ENCODE data around the gene PDLIM1. TPM values are rescaled to one million over a fixed set of nuclear protein-coding genes. Genes with fewer than 3 reads are reported as not detected.

The PDLIM1 gene
- total and polyA plus RNA-seq, 2 experiments from 2014 or later = 32.0 to 143 TPM

DNA sequence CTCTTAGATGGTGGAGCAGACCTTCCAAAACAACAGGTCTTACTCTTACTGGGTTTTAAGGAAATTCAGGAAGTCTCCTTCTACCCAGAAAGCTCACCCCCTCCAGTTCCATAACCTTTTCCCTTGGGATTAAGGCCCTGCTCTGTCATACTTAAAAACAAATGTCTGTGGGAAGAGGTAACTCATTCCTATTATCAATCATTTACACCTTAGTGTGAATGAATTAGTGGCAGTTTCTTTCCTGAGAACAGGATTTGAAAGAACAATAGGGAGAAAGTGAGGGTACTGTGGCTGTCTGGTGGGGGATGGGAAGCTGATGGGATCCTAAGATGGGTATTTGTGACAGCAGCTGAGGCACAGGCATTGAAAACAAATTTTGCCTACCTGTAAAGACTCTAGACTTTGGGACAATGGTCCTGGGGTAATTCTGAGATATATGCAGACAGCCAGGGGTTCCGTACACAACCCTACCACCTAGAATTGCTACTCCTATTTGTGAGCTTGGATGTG is 22.2 kb upstream of the PDLIM1 start:
- in situ Hi-C loops (cut with MboI) = no loop called here
- Histone ChIP-seq H3K9ac (no peak overlapping the region), H3K36me3 (ENCODE audit: low read depth) (no peaks in the 10 kb centered on the region), H4K20me1 (ENCODE audit: insufficient read depth) (no peaks in the 10 kb centered on the region), H3K27me3 (replicated peaks; ENCODE audit: insufficient read depth) (no peaks in the 10 kb centered on the region), H3K9me2 (ENCODE audit: insufficient read depth) (no peaks in the 10 kb centered on the region), H3K4me3 (no peak overlapping the region), H3K79me2 (ENCODE audit: insufficient read depth) (no peaks in the 10 kb centered on the region), H3F3A (ENCODE audit: insufficient read depth) (peaks cover 19% of the 10 kb centered on the region), H3K9me3 (ENCODE audit: low read depth) (no peaks in the 10 kb centered on the region), H3K4me1 (ENCODE audit: insufficient read depth) (peaks cover 12% of the 10 kb centered on the region), H3K4me2 (ENCODE audit: unreplicated experiment) (no peak overlapping the region), H2AFZ (no peak overlapping the region), H3K27ac (no peak overlapping the region)
- TF ChIP-seq EZH2phosphoT487 (IDR thresholded peaks at IDR 0.05; ENCODE audit: insufficient read depth, low read depth) = no peak
- TF ChIP-seq EZH2 (IDR thresholded peaks at IDR 0.05; ENCODE audit: insufficient read depth, poor library complexity, severe bottlenecking) = no peak
- no peak for DNase-seq
- 100% methylated on average over 1 of the region's 1 CpG for WGBS, 2 experiments (ENCODE audit: low coverage in 1 of 2, low lambda C conversion rate in 2 of 2, missing lambda C conversion rate in 2 of 2)

DNA sequence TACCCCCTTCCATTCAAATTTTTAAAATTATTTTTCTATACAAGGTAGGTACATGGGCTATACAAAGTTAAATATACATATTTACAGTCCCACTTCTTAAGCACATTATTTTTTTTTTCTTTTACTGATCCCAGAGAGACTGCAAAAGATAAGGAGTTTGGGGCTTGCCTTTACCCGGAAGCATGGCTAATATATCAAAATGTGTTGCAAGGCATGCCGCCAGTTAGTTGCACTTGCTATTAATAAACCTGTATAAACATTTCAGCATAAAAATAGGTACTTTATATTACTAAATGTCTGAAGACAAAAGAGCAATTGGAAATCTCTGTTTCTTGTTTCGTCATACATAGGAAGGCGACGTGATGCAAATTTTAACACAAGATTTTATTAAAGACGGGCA is 21.5 kb upstream of the PDLIM1 start:
- no peak for TF ChIP-seq EZH2 (IDR thresholded peaks at IDR 0.05; ENCODE audit: insufficient read depth, poor library complexity, severe bottlenecking)
- TF ChIP-seq EZH2phosphoT487 (IDR thresholded peaks at IDR 0.05; ENCODE audit: insufficient read depth, low read depth) = no peak

DNA sequence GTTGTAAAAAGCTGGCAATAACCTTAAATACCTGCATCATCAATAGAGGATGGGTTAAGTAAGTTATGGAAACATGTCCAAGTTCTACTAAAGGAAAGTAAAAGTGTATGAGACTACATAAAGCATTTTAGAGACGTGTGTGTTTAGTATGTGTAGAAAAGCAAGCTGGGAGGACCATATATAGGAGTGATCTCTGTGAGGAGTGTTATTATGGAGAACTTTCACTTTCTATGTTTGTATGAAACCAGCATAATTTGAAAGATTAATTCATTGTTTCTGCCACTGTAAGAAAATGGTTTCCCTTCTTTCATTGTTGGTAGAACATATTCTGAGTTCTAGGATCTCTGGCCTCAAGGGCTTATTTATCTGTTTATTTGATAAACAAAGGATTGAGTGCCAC is 19.2 kb upstream of the PDLIM1 start:
- H3K27ac ChIP-seq = no peak overlapping the region
- H3K36me3 ChIP-seq (ENCODE audit: low read depth) = no peaks in the 10 kb centered on the region
- H3K9ac ChIP-seq = no peak overlapping the region
- H4K20me1 ChIP-seq (ENCODE audit: insufficient read depth) = no peaks in the 10 kb centered on the region
- TF ChIP-seq EZH2phosphoT487 (IDR thresholded peaks at IDR 0.05; ENCODE audit: insufficient read depth, low read depth) (no peak), EZH2 (IDR thresholded peaks at IDR 0.05; ENCODE audit: insufficient read depth, poor library complexity, severe bottlenecking) (no peak)
- no peaks in the 10 kb centered on the region for H3K79me2 ChIP-seq (ENCODE audit: insufficient read depth)
- H3K9me2 ChIP-seq (ENCODE audit: insufficient read depth) = no peaks in the 10 kb centered on the region
- DNase-seq = no peak
- peaks cover 36% of the 10 kb centered on the region for H3F3A ChIP-seq (ENCODE audit: insufficient read depth)
- H3K9me3 ChIP-seq (ENCODE audit: low read depth) = no peaks in the 10 kb centered on the region
- H3K27me3 ChIP-seq (replicated peaks; ENCODE audit: insufficient read depth) = no peaks in the 10 kb centered on the region
- no peak overlapping the region for H3K4me3 ChIP-seq
- WGBS, 2 experiments (ENCODE audit: low coverage in 1 of 2, low lambda C conversion rate in 2 of 2, missing lambda C conversion rate in 2 of 2) = 63 to 73% methylated on average over 1 of the region's 1 CpG
- no peak overlapping the region for H3K4me2 ChIP-seq (ENCODE audit: unreplicated experiment)
- H3K4me1 ChIP-seq (ENCODE audit: insufficient read depth) = peaks cover 21% of the 10 kb centered on the region
- in situ Hi-C loops (cut with MboI) = no loop called here
- no peak overlapping the region for H2AFZ ChIP-seq

More for the DNA sequence above, 21.5 kb upstream of the PDLIM1 start:
- peaks cover 27% of the 10 kb centered on the region for H3F3A ChIP-seq (ENCODE audit: insufficient read depth)
- H3K9me2 ChIP-seq (ENCODE audit: insufficient read depth) = no peaks in the 10 kb centered on the region
- H2AFZ ChIP-seq = no peak overlapping the region
- H3K79me2 ChIP-seq (ENCODE audit: insufficient read depth) = no peaks in the 10 kb centered on the region
- DNase-seq = no peak
- H3K4me1 ChIP-seq (ENCODE audit: insufficient read depth) = peaks cover 20% of the 10 kb centered on the region
- no peaks in the 10 kb centered on the region for H3K36me3 ChIP-seq (ENCODE audit: low read depth)
- whole genome bisulfite sequencing, 2 experiments (ENCODE audit: low coverage in 1 of 2, low lambda C conversion rate in 2 of 2, missing lambda C conversion rate in 2 of 2) = 95 to 98% methylated on average over 6 of the region's 6 CpGs
- H3K4me2 ChIP-seq (ENCODE audit: unreplicated experiment) = no peak overlapping the region
- H3K9ac ChIP-seq = no peak overlapping the region
- in situ Hi-C loops (cut with MboI) = no loop called here
- no peaks in the 10 kb centered on the region for H3K9me3 ChIP-seq (ENCODE audit: low read depth)
- H3K27ac ChIP-seq = no peak overlapping the region
- H3K4me3 ChIP-seq = no peak overlapping the region
- H3K27me3 ChIP-seq (replicated peaks; ENCODE audit: insufficient read depth) = no peaks in the 10 kb centered on the region
- no peaks in the 10 kb centered on the region for H4K20me1 ChIP-seq (ENCODE audit: insufficient read depth)

DNA sequence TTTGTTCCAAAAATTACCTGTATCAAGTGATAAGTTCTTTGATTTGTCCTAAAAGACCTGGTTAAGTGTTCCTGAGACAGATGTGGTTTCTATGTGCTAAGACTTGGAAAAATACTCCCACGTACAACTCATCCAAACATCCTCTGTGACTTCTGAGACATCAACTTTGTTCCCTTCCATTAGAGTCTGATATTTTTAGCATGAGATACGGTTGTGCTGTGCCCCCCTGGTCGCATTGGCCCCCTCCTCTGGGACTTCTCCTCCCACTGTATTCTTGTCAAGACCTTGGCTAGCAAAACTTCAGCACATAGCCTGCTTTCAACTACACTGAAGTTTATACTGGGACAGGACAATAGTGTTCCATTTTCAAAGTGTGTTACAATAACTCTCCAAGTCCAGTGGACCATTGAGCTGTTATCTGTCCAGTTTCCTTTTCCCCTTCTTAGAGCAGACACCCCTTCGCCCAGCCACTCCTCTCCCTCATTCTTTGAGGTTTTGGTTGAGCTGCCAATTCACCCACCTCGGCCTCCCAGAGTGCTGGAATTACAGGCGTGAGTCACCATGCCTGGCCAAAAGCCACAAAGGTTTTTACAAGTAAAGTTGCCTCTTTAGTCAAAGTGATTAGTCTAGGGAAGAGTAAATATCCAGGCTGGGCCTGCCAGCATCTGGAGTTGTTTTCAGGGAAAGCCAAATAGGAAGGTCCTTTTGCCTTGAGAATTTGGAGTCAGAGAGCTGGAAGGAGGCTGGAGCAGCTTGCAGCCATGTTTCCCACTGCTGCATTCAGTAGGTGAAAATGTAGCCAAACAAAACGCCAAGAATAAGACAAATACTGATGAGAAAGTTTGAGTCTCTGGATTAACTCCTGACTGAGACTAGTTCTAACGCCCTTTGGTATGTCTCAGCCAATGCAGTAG is 17.8 kb upstream of the PDLIM1 start:
- peak; percentile 94 for DNase-seq
- peak overlapping the region; percentile 44 for H3K4me3 ChIP-seq
- H3F3A ChIP-seq (ENCODE audit: insufficient read depth) = peaks cover 36% of the 10 kb centered on the region
- H2AFZ ChIP-seq = no peak overlapping the region
- TF ChIP-seq EZH2 (IDR thresholded peaks at IDR 0.05; ENCODE audit: insufficient read depth, poor library complexity, severe bottlenecking) (no peak), EZH2phosphoT487 (IDR thresholded peaks at IDR 0.05; ENCODE audit: insufficient read depth, low read depth) (no peak)
- H3K27ac ChIP-seq = peak overlapping the region; percentile 84
- H3K9ac ChIP-seq = peak overlapping the region; percentile 53
- no peaks in the 10 kb centered on the region for H3K9me3 ChIP-seq (ENCODE audit: low read depth)
- H3K27me3 ChIP-seq (replicated peaks; ENCODE audit: insufficient read depth) = no peaks in the 10 kb centered on the region
- H4K20me1 ChIP-seq (ENCODE audit: insufficient read depth) = no peaks in the 10 kb centered on the region
- H3K4me1 ChIP-seq (ENCODE audit: insufficient read depth) = peaks cover 21% of the 10 kb centered on the region
- H3K9me2 ChIP-seq (ENCODE audit: insufficient read depth) = no peaks in the 10 kb centered on the region
- WGBS, 2 experiments (ENCODE audit: low coverage in 1 of 2, low lambda C conversion rate in 2 of 2, missing lambda C conversion rate in 2 of 2) = 6 to 7% methylated on average over 8 of the region's 8 CpGs
- no peaks in the 10 kb centered on the region for H3K36me3 ChIP-seq (ENCODE audit: low read depth)
- in situ Hi-C loops (cut with MboI) = no loop called here
- no peaks in the 10 kb centered on the region for H3K79me2 ChIP-seq (ENCODE audit: insufficient read depth)
- H3K4me2 ChIP-seq (ENCODE audit: unreplicated experiment) = peak overlapping the region; percentile 63
